ENCODE measurements around the gene BCO1.
A peak's percentile ranks its signal among the peaks of the same experiment; 100 is the strongest.

The BCO1 gene

GRCh38 chr16:81276323-81276722, 37.8 kb downstream of the BCO1 start:
- DNase-seq, result no peak

- no peak for DNase-seq
Measured at GRCh38 chr16:81277541-81278080, 39.1 kb downstream of the BCO1 start.

GRCh38 chr16:81278526-81278925, 40.0 kb downstream of the BCO1 start:
- DNase-seq, result no peak

GRCh38 chr16:81279392-81279791, 40.9 kb downstream of the BCO1 start:
- no peak for DNase-seq

- DNase-seq, result no peak
Measured at GRCh38 chr16:81280393-81280792, 41.9 kb downstream of the BCO1 start.

GRCh38 chr16:81283044-81283443, 44.6 kb downstream of the BCO1 start:
- no peak for DNase-seq

- DNase-seq, result no peak
Measured at GRCh38 chr16:81284995-81285600, 46.6 kb downstream of the BCO1 start.

- no peak for DNase-seq
Measured at GRCh38 chr16:81286190-81286589, 47.7 kb downstream of the BCO1 start.

GRCh38 chr16:81291117-81291516, 52.6 kb downstream of the BCO1 start:
- no peak for DNase-seq

GRCh38 chr16:81292936-81293335, 54.4 kb downstream of the BCO1 start:
- no peak for DNase-seq

- no peak for DNase-seq
Measured at GRCh38 chr16:81293909-81294802, 55.7 kb downstream of the BCO1 start.

- DNase-seq, result no peak
Measured at GRCh38 chr16:81296631-81297030, 58.1 kb downstream of the BCO1 start.

- no peak for DNase-seq
Measured at GRCh38 chr16:81307770-81308169, 69.3 kb downstream of the BCO1 start.

GRCh38 chr16:81310045-81310644, 71.7 kb downstream of the BCO1 start:
- no peak for DNase-seq

GRCh38 chr16:81311762-81312161, 73.3 kb downstream of the BCO1 start:
- no peak for DNase-seq

- peak; percentile 25 for DNase-seq
Measured at GRCh38 chr16:81313701-81314602, 75.5 kb downstream of the BCO1 start.

GRCh38 chr16:81314603-81315270, 76.2 kb downstream of the BCO1 start, which contains the start of gene GAN:
Gene GAN, plus strand, starts transcription at chr16:81314962. Its CDS starts 152 bp downstream, at chr16:81315114.
- peak; percentile 98 for DNase-seq

GRCh38 chr16:81315271-81316175, 77.0 kb downstream of the BCO1 start:
- peak; percentile 70 for DNase-seq

- peak; percentile 11 for DNase-seq
Measured at GRCh38 chr16:81316176-81316496, 77.6 kb downstream of the BCO1 start.

- DNase-seq, result no peak
Measured at GRCh38 chr16:81318711-81319110, 80.2 kb downstream of the BCO1 start.
